ENCODE data around the gene ZFP62. TPM values are rescaled to one million over a fixed set of nuclear protein-coding genes. Genes with fewer than 3 reads are reported as not detected.
"Not testable (repeated sequence)": the region's sequence is repeated elsewhere in the genome, so short reads cannot be mapped to it uniquely, and the experiment has no call there.

The ZFP62 gene
- total RNA-seq, 1 donor from 2014 or later: 17.4 TPM

GRCh38 chr5:180830253-180831138 lies 30.6 kb downstream of the ZFP62 start:
- no peak for DNase-seq (ENCODE audit: low read depth, low spot score)

GRCh38 chr5:180829726-180830125 lies 31.4 kb downstream of the ZFP62 start:
- DNase-seq (ENCODE audit: low read depth, low spot score): no peak

GRCh38 chr5:180828756-180829531 lies 32.1 kb downstream of the ZFP62 start:
- not testable (repeated sequence) for DNase-seq (ENCODE audit: low read depth, low spot score)

DNA sequence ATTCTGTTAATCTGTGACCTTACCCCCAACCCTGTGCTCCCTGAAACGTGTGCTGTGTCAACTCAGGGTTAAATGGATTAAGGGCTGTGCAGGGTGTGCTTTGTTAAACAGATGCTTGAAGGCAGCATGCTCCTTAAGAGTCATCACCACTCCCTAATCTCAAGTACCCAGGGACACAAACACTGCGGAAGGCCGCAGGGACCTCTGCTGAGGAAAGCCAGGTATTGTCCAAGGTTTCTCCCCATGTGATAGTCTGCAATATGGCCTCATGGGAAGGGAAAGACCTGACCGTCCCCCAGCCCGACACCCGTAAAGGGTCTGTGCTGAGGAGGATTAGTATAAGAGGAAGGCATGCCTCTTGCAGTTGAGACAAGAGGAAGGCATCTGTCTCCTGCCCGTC lies 33.7 kb downstream of the ZFP62 start:
- not testable (repeated sequence) for DNase-seq (ENCODE audit: low read depth, low spot score)

- DNase-seq (ENCODE audit: low read depth, low spot score): no peak
These were observed 35.1 kb downstream of the ZFP62 start for GRCh38 chr5:180825768-180826525.

DNA sequence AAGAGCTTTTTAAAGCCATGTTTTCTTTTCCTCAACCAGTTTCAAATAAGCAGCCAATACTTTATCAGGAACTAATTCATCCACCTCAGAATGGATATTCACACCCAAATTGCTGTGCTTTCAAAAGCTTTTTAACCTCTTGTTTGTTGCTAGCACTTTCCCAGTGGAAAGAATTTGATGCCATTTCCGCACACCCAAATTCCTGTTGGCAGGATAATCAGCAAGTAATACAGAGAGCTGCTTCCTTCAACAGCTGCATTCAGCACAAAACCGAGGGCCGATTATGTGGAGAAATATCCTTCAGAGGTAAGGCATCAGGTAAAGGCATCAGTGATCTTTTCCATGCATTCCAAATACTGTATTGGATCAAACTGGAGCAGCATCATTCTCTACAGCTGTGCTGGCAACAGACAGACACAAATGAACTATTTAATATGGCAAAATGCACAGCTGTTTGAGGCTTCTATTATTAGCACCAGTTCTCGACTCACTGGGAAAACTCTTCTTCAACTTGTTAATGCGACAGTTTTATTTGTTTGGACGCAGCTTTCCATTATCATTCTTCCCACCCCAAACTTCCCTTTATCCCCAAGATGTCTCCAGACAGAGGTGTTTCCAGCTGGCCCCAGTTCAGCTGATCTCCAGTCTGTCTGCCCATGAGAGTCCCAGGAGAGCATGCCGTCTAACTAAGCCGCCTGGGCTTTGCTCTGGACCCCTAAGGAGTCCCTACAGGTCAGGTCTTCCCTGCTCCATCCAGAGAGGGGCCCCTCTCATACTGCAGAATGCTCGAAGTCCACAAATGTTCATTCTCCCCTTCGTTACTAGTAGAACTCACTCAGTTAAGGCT lies 36.2 kb downstream of the ZFP62 start:
- no peak for DNase-seq (ENCODE audit: low read depth, low spot score)

DNA sequence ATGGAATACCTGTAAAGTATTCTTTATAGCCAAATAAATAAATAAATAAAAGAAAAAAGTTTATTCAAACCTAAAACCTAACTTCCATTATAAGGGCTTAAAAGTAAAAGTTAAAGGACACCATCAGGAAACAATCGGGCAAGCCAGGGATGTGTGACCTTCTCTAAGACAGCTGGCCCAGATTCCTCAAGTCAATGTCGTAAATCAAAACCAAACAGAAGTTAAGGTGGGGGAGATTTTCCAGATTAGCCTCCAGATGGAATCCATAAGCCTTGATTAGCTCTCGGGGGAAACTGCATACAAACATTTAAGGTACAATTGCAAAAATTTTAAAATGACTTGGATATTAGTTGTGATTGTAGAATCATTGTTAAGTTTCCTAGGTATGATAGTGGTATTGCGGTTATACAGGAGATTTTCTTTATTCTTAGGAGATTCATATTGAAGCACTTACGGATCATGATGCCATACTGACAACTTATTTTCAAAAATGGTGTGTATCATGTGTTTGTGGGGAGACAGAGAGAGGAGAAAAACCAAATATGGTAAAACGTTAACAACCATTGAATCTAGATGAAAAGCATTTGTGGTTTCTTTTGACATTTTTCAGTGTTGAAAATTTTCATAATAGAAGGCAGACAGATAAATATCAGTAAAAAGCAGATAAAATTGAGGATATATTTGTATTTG lies 37.0 kb downstream of the ZFP62 start:
- DNase-seq (ENCODE audit: low read depth, low spot score): no peak

DNA sequence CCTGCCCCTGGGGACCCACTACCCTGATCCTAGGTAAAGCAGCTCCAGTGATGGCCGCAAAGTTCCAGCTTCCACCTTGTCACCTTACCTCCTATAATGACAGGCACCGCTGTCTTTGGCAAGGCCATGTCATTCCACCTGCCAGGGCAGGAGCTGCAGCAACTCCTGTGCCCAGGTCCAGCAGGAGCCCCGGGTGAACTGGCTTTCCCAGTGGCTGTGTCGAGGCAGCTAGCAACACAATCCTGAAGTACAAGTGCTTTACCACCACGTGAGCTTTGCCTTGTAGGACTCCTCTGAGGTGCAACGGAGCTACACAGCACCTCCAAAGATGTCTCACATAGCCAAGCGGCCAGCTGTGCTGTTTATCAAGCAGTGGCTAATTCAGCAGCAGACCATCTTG lies 37.7 kb downstream of the ZFP62 start:
- no peak for DNase-seq (ENCODE audit: low read depth, low spot score)

DNA sequence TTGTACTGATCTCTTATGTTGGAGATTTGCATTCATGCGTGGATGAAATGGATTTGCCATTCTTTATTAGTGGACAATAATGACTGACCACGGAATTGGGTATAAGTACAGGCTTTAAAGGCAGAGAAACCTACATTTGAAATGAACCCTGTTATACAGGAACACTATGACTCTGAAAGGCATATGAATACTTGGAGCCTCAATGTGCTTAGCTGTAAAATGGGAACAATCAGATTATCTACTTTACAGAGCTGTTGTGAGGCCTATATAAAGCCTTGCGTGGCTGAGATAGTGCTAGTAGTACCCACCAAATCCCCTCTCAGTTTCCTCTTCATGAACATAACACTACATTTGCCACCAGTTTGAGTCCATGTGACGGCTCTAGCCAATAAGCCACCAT lies 39.5 kb downstream of the ZFP62 start:
- DNase-seq (ENCODE audit: low read depth, low spot score): no peak

- no peak for DNase-seq (ENCODE audit: low read depth, low spot score)
These were observed 40.2 kb downstream of the ZFP62 start for GRCh38 chr5:180820788-180821321.

DNA sequence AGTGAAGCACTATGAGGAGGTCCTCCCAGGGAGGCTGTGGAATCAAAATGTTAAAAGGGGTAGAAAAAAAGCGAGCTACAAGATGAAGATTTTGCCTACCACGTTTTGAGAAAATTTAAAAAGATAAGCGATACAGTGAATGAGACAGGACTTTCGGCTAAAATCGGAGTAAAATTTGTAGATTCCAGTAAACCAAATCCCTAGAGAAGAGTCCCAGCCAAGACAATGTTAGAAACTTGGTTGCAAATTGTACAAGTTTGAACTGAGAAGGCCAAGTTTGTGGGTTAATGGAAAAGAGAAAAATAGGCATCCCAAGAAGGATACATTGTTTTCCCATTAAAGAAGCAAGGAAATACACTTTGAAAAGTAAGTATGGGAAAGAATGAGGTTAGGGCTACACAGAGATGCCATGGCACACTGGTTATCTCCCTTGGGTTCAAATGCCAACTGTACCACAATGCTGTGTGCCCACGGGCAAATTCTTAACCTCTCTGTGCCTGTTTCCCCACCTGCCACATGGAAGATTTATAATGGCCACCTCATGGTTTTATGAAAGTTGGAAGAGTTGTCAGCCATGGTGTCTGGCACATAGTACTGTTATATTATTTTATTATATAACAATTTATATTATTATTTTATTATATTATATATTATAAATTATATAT lies 42.3 kb downstream of the ZFP62 start:
- no peak for DNase-seq (ENCODE audit: low read depth, low spot score)

DNA sequence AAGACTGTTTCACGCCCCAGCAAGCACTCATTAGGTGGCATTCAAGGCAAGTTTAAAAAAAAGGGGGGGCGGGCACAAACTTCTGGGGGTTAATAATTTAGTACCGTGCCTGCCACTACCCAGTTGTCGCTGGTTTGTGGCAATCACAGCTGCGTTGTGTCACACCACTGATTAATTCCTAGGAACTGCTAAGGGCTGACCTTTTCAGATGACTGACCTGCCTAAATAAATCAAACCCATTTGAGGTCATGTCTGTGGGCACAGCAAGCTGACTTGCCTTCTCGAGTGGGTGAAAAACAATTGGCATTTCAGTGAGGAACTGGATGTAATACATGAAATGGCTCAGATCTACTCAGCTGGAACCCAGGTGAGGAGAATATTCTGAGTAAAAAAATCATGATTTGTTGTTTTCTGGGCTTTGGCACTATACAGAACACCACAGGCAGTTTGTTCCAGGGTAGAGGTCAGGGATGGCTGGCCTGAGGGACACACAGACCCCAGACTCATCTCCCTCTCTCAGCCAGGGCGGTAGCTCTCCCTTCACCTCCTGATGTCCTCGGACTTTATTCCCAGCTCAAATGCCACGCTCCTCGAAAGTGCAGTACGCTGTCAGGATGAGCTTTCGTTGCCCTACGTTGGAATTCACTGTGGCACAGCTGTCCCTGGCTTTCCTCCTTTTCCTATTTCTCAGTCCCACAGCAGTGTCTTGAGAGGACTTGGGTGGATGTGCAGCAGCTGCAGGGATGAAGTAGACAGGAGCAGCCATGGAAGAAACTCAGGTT lies 43.0 kb downstream of the ZFP62 start:
- DNase-seq (ENCODE audit: low read depth, low spot score): no peak

DNA sequence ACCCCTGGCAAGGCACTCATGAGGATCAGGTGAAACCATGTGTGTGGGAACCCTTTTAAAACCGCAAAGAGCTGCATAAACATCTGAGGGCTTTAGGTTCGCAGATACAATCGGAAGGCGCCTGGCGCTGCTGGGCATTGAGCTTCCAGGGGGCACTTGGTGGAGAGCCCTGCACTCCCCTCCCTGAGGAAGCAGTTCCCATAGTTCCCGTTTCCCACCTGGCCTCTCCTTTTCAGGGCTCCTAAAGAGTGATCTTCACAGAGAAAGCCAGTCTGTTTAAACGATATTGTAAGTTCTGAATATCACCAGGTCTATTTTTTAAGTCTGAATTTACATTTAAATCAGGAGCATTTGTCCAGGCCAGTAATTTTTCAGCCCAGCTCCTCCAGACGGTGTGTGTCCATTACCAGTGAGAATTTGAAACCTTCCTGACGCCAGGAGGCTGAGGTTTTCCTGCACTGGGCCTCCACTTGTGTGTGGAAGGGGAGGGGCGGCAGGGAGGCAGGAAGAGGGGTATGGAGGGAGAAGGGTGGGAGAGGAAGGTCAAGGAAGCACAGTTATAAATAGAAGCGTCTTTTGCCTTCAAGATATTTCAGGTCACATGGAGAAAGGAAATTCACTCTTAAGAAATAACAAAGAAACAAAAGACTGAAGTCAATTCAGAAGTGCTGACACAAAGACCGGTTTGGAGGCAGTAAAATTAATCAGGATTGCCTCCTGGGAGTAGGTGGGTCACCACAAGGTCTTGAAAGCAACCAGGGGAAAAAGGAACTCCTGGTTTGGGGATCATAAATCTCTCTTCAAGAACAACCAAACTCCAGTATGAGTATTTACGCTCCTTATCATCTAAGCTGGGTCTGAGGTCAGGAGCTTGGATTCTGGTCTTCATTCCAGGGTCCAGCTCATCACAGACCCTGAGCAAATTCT lies 44.2 kb downstream of the ZFP62 start:
- no peak for DNase-seq (ENCODE audit: low read depth, low spot score)

- DNase-seq (ENCODE audit: low read depth, low spot score): no peak
These were observed 45.7 kb downstream of the ZFP62 start for GRCh38 chr5:180815293-180815917.

- no peak for DNase-seq (ENCODE audit: low read depth, low spot score)
These were observed 47.7 kb downstream of the ZFP62 start for GRCh38 chr5:180813420-180813819.

DNA sequence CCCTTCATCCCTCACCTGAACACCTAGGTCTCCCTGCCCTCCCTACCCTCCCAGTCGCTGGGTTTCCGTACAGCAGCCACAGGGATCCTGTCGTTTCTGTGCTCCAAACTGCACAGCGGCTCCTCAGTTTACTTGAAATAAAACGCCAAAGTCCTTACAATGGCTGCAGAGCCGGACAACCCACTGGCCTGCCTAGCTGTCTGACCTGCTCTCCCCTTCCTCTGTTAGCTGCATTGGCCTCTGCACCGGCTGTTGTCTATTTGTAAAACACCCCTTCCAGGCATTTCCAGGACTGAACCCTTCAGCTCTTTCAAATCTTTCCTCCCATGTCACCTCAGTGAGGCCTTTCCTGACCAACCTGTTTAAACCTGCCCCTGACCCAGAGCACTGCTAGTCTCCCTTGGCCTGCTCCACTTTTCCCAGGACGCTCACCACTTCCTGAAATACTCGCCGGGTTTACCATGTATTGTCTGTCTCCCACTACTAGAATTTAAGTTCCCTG lies 49.4 kb downstream of the ZFP62 start:
- DNase-seq (ENCODE audit: low read depth, low spot score): no peak

Measured in pulmonary artery endothelial cell (primary cell).